Measurements from ENCODE around the gene GOLGA6D. TPM values are rescaled to one million over a fixed set of nuclear protein-coding genes. Genes with fewer than 3 reads are reported as not detected.

GOLGA6D gene
- polyA plus RNA-seq, 3 donors: not detected

- 100% methylated on average over 4 of the region's 5 CpGs for WGBS (ENCODE audit: insufficient coverage)
- no peaks in the 10 kb centered on the region for H3K36me3 ChIP-seq (replicated peaks in 1 of 2; ENCODE audit: control insufficient read depth in 1 of 2, insufficient read depth in 2 of 2, low read length in 2 of 2)
- DNase-seq: no peak
- intact Hi-C loops (cut with micrococcal nuclease): loop anchor here in 1 of 2 donors (10.0 kb wide), 1 partner anchor 70 kb away; no protein-coding TSS in a partner anchor
- no peak overlapping the region for H3K4me2 ChIP-seq (replicated peaks; ENCODE audit: extremely low read depth, low read length, poor library complexity, severe bottlenecking)
- H3K9ac ChIP-seq (ENCODE audit: insufficient read depth, low read length, poor library complexity, severe bottlenecking): no peak overlapping the region
- H3K79me2 ChIP-seq (ENCODE audit: insufficient read depth, low read length): no peaks in the 10 kb centered on the region
- H3K9me3 ChIP-seq (replicated peaks in 1 of 2; ENCODE audit: control insufficient read depth in 1 of 2, insufficient read depth in 1 of 2, low read length in 2 of 2): no peaks in the 10 kb centered on the region
- TF ChIP-seq, protein P1, sequence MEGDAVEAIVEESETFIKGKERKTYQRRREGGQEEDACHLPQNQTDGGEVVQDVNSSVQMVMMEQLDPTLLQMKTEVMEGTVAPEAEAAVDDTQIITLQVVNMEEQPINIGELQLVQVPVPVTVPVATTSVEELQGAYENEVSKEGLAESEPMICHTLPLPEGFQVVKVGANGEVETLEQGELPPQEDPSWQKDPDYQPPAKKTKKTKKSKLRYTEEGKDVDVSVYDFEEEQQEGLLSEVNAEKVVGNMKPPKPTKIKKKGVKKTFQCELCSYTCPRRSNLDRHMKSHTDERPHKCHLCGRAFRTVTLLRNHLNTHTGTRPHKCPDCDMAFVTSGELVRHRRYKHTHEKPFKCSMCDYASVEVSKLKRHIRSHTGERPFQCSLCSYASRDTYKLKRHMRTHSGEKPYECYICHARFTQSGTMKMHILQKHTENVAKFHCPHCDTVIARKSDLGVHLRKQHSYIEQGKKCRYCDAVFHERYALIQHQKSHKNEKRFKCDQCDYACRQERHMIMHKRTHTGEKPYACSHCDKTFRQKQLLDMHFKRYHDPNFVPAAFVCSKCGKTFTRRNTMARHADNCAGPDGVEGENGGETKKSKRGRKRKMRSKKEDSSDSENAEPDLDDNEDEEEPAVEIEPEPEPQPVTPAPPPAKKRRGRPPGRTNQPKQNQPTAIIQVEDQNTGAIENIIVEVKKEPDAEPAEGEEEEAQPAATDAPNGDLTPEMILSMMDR (IDR thresholded peaks at IDR 0.05): no peak
- no peak overlapping the region for H3K27ac ChIP-seq (ENCODE audit: low read depth in 1 of 2, low read length in 2 of 2)
- no peaks in the 10 kb centered on the region for H4K20me1 ChIP-seq (ENCODE audit: insufficient read depth, low read length)
- no peak overlapping the region for H3K27ac Mint-ChIP-seq
- H2AFZ ChIP-seq (ENCODE audit: insufficient read depth, low read depth, low read length, poor library complexity, severe bottlenecking): no peak overlapping the region
- no peak overlapping the region for H3K4me3 Mint-ChIP-seq
- peaks cover 0 to 3% (median 0%) of the 10 kb centered on the region in 7 donors for H3K9me3 Mint-ChIP-seq
- H3K4me3 ChIP-seq (replicated peaks in 1 of 3; ENCODE audit: low read depth in 2 of 3, low read length in 3 of 3): no peak overlapping the region
- peaks cover 10 to 19% (median 11%) of the 10 kb centered on the region in 3 donors for H3K27me3 Mint-ChIP-seq (ENCODE audit: low read depth in 3 of 3)
- no peaks in the 10 kb centered on the region for H3K27me3 ChIP-seq (ENCODE audit: control insufficient read depth in 2 of 2, insufficient read depth in 2 of 2, low read length in 2 of 2)
- H3K4me1 Mint-ChIP-seq: no peaks in the 10 kb centered on the region
- no peaks in the 10 kb centered on the region for H3K4me1 ChIP-seq (ENCODE audit: control insufficient read depth in 1 of 2, insufficient read depth in 2 of 2, low read length in 2 of 2)
- no peaks in the 10 kb centered on the region for H3K36me3 Mint-ChIP-seq
These were observed 48.3 kb upstream of the GOLGA6D start for GRCh38 chr15:75234191-75234810.

DNA sequence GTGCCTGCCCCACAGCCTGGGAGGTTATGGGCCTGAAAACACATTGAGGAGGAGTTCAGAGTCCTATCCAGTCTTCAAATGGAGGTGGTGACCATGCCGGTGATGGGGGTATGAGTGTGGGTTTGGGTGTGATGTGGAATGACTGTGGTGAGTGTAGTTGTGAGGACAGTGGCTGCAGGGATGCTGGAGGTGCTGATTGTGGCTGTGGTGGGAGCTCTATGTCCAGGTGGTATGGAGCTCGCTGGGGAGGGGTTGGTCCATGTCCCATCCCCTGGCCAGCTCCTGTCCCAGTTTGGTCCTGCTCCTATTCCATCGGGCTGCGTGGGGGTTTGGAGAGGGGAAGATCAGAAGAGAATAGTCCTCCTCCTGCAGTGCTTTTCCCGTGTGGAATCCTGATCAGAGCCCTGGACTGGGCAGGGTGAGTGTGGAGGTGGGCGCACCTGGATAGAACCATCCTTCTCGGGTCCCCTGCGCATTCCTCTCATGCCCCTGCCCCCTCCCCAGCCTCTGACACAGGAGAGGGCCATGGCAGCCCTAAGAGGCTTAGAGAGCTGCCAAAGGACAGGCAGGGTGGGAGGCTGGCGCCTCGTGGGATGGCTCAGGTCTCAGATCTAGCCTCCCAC is 47.5 kb upstream of the GOLGA6D start:
- Histone ChIP-seq H4K20me1 (ENCODE audit: insufficient read depth, low read length) (no peaks in the 10 kb centered on the region), H3K36me3 (replicated peaks in 1 of 2; ENCODE audit: control insufficient read depth in 1 of 2, insufficient read depth in 2 of 2, low read length in 2 of 2) (no peaks in the 10 kb centered on the region), H3K9ac (ENCODE audit: insufficient read depth, low read length, poor library complexity, severe bottlenecking) (no peak overlapping the region), H3K27ac (ENCODE audit: low read depth in 1 of 2, low read length in 2 of 2) (no peak overlapping the region), H3K4me1 (ENCODE audit: control insufficient read depth in 1 of 2, insufficient read depth in 2 of 2, low read length in 2 of 2) (no peaks in the 10 kb centered on the region), H3K9me3 (replicated peaks in 1 of 2; ENCODE audit: control insufficient read depth in 1 of 2, insufficient read depth in 1 of 2, low read length in 2 of 2) (no peaks in the 10 kb centered on the region), H3K4me3 (replicated peaks in 1 of 3; ENCODE audit: low read depth in 2 of 3, low read length in 3 of 3) (no peak overlapping the region), H3K79me2 (ENCODE audit: insufficient read depth, low read length) (no peaks in the 10 kb centered on the region), H3K4me2 (replicated peaks; ENCODE audit: extremely low read depth, low read length, poor library complexity, severe bottlenecking) (no peak overlapping the region), H3K27me3 (ENCODE audit: control insufficient read depth in 2 of 2, insufficient read depth in 2 of 2, low read length in 2 of 2) (no peaks in the 10 kb centered on the region), H2AFZ (ENCODE audit: insufficient read depth, low read depth, low read length, poor library complexity, severe bottlenecking) (no peak overlapping the region)
- Mint-ChIP-seq H3K4me3 (no peak overlapping the region), H3K27me3 (ENCODE audit: low read depth in 3 of 3) (peaks cover 12 to 23% (median 13%) of the 10 kb centered on the region in 3 donors), H3K36me3 (no peaks in the 10 kb centered on the region), H3K9me3 (peaks cover 0 to 3% (median 0%) of the 10 kb centered on the region in 7 donors), H3K4me1 (no peaks in the 10 kb centered on the region), H3K27ac (peak overlapping the region in 1 of 7 donors; percentile 15)
- TF ChIP-seq, protein P1 (IDR thresholded peaks at IDR 0.05): no peak
- intact Hi-C loops (cut with micrococcal nuclease): loop anchor here in 1 of 2 donors (10.0 kb wide), 1 partner anchor 70 kb away; no protein-coding TSS in a partner anchor
- DNase-seq: no peak
- WGBS (ENCODE audit: insufficient coverage): 82% methylated on average over 3 of the region's 10 CpGs
